GM11168 (cell line): ENCODE measurements around the gene TMEM150A.
"Not testable (repeated sequence)": the region's sequence is repeated elsewhere in the genome, so short reads cannot be mapped to it uniquely, and the experiment has no call there.

Source experiments
- in situ Hi-C: fragments of 300-500 bp; cut with MboI; formaldehyde crosslinking; loops from one replicate; pipeline ENCODE4 v1.12.0; 2022; ENCODE audit warnings: low sequenced_read_pairs; ENCODE audit not compliant: unreplicated experiment

TMEM150A gene

DNA sequence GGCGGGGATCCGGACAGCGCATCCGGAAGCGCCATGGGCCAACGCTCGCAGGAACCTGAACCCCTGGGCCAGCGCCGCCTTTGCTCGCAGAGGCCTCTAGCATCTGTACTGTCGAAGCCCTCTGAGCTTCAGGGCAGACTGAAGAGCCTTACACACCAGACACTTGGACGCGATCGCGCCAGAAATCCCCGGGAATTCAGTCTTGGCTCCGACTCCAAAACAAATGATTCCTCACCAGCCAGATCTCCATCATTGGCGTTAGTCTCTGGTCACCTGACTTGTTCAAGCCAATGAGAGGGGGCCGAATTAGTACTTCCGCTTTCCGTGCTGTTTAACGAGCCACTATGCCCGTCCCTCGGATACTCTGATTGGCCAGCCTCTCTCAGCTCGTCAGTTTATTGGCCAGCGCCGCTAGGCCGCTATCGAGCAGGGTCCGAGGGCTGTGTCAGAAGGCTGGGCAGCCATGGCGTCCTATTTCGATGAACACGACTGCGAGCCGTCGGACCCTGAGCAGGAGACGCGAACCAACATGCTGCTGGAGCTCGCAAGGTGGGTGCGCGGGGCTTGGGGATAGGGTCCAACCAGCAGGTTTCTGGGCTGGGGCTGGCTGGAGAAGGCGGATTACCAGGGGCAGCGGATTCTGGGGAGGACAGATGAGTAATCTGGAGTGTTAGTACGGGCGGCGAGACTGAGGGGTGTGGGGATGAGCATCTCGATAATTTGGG is 7.0 kb downstream of the TMEM150A start, which contains the start of gene RNF181:
Gene RNF181 (plus strand): TSS at position 445 of the 725 bp plus-strand sequence. CDS start 19 bp downstream, at position 464.
- in situ Hi-C loops = no loop called here

DNA sequence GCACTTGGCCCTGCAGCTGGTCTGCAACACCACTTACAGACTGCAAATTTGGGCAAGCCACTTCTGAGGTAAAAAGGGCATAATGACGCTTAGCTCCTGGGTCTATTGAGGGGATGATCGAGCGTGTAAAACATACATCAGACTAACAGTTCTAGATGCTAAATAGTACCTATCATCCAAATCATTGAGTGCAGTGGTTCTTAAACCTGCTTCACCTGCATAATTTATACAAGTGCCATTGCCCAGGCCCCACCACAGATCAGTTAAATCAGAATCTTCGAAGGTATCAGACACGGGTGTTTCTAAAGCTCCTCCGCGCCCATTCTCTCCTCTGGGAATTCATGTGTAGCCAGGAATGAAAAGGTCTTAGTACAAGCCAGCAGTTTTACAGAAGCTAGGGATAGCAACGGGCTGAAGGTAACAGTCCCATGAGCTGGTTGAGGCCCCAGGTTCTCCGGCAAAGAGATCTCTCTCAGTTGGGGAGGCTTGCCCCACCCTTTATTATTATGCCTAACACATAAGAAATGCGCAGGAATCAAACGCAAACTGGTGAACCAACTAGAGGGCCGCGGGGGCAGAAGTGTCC is 7.7 kb downstream of the TMEM150A start:
- in situ Hi-C loops = no loop called here

DNA sequence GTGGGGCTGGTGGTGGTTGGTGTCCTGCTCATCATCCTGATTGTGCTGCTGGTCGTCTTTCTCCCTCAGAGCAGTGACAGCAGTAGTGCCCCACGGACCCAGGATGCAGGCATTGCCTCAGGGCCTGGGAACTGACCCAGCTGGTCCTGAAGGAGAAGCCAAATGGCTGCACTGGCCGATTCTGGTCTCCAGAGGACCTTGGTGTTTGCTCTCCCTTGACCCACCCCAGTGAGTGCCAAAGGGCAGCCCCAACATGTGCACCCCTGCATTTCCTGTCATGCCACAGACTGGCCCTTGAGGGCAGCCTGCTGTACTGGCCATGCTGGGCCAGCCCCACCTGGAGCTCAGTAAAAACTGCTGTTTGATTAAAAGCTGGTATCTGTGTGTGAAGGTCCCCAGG is 9.5 kb downstream of the TMEM150A start:
- in situ Hi-C loops = no loop called here

DNA sequence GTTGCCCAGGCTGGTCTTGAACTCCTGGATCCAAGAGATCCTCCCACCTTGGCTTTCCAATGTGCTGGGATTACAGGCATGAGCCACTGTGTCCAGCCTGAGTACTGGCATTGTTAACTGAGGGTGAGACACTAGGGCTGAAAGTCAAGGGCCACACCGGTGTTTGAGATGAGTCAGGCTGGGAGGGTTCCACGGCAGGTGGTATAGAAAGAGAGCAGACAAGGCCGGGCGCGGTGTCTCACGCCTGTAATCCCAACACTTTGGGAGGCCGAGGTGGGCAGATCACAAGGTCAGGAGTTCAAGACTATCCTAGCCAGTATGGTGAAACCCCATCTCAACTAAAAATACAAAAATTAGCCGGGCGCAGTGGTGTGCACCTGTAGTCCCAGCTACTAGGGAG is 10.2 kb downstream of the TMEM150A start:
- in situ Hi-C loops = not testable (repeated sequence)

DNA sequence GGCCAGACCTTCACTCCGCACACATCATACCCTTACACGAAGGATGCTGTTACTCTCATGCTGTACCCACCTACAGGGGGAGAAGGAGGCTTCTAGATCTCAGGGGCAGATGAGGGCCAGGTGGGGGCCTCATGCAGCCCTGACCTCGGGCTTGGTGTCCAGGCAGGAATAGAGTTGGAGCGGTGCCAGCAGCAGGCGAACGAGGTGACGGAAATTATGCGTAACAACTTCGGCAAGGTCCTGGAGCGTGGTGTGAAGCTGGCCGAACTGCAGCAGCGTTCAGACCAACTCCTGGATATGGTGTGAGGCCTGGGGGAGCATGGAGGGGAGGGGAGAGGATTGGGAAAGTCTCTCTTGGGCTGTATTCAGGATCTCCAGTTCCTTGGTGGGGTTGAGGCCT is 10.9 kb downstream of the TMEM150A start:
- in situ Hi-C loops = no loop called here

DNA sequence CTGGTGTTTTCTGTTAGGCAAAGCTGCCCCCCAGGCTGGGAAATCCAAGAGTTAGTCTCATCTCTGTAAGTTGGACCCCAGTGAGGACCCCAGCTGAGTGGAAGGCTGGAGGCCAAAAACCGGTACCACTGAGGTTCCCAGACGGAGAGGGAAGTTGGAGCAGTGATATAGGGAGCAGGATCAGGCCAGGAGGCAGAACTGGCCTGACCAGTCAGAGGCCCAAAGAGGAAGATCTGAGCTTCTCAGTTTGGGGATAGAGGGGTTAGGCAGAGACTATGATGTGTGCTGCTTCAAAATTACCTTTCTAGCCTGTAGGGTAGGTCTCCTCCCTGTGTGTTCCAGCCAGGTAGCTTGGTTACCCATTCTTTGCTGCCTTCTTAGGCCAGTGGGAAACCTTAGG is 11.5 kb downstream of the TMEM150A start:
- in situ Hi-C loops = no loop called here

DNA sequence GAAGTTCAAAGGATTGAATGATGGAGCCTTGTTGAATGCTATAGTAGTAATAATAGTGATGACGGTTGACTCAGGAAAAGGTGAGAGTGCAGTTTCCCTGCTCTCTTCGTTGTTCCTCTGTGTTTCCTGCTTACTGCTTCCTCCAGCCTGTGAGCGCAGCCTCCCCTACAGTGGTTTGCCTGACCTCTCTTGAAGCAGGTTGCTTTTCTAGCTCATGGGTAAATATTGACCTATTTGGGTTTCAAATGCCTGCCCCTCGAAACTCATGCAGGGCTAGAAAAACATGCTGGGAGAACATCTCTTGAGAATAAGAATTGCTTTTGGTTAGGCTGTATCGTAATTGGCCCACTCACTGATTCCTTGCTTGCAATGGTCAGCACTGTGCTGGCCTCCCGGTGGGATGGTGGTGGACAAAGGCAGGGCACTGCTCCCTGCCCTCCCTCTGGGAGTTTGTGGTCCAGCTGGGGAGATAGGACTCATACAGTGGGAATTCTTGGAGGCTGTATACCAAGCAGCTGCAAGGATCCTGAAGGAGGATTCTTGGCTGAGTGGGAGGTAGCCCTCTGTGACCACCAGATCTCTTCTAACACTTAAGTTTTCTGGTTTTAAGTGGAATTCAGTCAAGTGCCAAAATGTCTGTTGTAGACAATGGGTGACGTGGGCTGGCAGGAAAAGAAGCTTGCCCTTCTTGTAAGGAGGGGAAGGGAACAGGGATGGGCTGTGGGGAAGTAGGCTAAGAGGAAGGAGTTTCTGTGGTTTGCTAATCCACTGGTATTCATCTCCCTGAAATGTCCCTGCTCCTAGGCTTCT is 12.3 kb downstream of the TMEM150A start:
- in situ Hi-C loops = no loop called here

DNA sequence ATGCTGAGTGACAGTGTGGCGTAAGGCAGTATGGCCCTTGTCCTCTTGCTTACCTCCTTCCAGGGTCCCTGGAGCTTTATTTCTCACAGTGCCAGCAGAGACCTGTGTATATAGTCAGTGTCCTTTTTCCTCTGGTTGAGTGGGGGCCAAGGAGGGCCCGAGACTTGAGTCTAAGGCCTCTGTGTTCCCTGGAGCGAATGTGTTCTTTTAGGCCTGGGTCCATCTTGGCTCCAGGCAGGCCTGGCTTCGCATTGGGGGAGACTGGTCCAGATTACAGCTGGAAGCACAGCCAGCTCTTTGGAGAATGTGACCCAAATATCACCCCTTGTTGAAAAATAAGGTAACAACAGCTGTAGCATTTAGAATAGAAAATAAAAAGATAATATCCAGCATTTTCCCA is 13.3 kb downstream of the TMEM150A start:
- in situ Hi-C loops = no loop called here

DNA sequence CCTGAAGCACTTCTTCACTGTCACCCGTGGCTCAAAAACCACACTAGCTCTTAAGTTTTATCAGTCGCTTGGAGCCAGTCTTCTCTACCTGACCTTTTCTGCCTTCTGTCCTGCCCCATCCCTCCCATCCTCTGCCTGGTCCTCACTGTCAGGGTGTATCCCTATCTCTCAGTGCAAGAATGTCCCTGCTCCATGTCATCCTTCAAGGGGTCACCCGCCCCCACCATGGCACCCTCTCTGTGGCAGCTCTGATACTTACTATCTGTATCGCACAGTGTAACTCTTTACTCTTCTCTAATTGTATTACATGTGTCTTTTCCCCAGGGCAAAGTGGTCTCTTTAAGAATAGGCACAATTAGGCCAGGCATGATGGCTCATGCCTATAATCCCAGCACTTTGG is 13.9 kb downstream of the TMEM150A start:
- in situ Hi-C loops = no loop called here

DNA sequence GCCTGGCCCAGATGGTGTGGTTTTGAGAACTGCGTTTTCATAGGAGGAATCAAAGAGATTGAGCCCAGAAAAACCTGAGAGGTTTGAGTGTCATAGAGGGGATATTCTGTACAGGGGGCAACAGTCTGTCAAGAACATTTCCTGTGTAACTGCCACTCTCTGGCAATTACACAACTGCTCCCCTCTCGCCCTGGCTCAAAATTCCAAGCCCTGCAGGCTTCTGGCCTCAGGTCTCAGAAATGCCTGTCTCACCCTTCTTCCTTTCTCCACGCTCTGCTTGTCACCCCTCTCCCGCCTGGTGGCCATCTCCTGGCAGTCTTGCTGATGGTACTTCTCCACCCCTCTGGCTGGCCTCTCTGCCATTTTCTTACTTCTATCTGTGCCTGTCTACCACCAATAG is 14.3 kb downstream of the TMEM150A start:
- in situ Hi-C loops = no loop called here

DNA sequence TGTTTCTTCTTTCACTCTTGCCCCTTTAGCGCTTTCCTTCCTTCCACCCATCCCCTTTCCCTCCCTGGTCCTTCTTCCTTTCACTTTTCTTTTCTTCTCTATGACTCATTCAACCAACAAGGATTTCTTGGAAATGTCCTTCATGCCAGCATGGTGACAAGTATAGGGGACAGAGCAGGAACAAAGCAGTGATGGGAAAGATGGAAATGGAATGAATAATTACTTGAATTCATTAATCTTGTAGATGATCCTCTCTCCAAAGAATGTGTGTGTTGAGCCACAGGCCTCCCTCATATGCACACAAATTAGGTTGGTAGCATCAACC is 16.8 kb downstream of the TMEM150A start:
- in situ Hi-C loops = no loop called here

DNA sequence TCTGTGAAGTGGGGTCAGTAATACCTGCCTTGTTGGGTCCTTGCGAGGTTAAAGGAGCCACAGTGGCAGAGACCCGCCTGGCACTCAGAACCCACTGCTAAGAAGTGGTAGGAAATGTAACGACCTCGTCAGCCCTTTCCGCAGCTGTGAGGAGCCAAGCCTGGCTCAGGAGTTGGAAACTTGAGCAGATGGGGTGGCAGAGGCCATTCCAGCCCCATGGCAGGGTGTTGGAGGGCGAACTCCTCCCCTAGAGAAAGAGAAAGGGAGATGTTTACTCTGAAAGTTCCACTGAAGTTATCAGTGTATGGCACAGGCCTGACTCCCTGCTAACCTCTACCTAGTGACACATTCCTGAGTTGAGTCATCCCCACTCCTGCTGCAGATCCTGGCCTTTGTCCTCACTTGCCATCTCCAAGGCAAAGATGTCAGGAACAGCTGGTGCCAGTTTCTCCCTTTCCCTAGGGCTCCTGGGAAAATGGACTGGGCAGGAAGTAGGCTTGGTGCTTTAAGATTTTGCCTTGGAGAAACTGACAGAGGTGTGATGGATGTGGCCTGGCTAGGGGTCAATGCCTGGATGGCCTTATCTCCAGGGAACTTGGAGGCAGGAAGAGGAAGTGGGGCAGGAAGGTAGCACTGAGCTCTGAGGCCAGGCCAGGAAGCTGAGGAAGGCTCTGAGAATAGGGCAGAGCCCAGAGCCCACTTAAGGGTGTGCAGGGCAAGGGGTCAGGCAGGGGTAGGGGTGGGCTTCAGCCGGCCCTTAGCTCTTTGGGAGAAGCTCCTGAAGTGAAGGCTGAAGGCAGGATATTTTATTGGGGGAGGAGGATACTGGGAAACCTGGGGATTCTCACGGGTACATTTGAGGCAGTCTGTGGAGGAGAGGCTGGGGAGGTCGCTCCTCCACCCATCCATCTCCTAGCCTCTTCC is 17.4 kb downstream of the TMEM150A start:
- in situ Hi-C loops = no loop called here

DNA sequence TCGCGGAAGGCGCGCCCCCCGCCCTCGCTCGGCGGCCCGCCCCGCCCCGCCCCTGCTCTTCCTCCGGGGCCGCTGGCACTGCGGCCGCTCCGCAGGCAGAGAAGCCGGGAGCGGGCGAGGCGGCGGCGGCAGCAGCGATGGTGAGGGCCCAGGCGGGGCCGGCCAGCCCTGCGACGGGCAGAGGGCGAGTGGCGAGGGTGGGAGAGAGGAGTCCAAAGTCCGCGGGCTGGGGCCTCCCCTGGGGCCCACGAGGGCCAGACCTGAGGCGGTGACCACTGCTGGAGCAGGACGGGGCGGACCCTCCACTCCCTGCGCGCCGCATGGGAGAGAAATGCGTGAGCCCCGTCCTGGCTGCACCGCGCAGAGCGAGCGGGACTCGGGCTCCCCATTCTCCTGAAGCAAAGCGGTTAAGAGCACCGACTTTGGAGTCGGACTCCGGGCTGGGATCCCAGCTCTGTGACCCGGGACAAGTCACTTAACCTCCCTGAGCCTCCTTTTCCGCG is 18.1 kb downstream of the TMEM150A start, which contains the start of gene VAMP5:
Gene VAMP5 (plus strand): TSS at position 78 of the 503 bp plus-strand sequence. CDS start 60 bp downstream, at position 138.
- in situ Hi-C loops = no loop called here

DNA sequence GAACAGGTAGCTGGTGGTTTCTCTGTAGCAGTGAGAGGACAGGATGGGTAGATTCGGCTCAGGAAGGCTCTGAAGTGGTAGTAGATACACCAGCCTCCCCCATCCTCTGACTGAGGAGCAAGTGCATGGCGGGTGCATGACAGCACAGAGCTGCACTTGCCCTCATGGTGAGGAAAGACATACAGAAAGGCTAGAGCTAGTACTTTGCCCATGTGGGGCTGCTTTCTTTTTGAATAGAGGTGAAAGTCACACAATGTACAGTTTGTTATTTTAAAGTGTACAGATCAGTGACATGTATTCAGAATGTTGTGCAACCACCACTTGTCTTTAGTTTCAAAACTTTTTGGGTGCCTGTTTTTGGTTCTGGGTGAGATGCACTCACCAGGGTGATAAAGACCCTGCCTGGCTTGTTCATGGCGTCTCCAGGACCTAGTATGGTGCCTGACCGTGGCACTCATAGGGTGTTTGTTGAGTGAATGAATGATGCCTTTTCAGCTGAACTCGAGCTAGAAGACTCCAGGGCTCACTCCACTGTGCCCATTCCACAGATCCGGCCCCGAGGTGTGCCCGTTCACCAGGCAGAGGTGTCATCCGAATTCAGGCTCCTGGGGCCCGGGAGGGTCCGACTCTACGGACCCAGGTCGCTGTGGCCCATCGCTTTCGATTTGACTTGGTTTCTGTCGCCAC is 18.7 kb downstream of the TMEM150A start:
- in situ Hi-C loops = no loop called here

DNA sequence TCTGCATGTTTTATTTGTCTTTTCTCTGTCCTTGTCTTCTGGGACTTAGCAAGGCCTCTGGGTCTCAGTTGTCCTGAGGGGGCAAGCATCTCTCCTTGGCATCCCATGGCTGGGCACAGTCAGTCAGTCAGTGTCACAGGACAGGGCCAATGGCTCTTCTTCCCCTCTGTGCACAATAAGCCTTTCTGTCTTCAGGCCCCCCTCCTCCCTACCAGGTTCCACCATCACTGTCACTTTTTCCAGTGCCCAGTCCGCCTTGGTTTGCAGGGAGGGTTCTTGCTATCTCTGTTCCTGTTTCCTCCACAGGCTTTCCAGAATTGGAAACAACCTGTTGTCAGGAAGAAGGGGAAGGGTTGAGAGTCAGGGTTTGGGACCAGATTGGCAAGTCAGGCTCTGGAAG is 20.0 kb downstream of the TMEM150A start:
- in situ Hi-C loops = no loop called here

DNA sequence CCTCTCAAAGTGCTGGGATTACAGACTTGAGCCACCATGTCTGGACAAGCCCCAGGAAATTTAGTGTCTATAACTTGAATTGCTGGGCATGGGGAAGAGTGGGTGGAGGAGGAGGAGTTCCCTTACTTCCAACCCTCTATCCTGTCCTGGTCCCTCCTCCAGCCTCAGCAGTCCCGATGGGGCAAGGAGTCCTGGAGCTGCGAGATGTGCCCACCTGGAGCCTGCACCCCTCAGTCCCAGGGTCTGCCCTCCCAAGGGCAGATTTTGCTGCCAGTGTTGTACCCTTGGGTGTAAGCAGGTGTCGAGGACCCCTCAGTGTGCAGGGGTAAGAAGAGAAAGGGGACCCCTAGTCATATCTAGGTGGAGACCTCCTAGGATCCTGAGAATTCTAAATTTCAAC is 22.3 kb downstream of the TMEM150A start:
- in situ Hi-C loops = no loop called here

DNA sequence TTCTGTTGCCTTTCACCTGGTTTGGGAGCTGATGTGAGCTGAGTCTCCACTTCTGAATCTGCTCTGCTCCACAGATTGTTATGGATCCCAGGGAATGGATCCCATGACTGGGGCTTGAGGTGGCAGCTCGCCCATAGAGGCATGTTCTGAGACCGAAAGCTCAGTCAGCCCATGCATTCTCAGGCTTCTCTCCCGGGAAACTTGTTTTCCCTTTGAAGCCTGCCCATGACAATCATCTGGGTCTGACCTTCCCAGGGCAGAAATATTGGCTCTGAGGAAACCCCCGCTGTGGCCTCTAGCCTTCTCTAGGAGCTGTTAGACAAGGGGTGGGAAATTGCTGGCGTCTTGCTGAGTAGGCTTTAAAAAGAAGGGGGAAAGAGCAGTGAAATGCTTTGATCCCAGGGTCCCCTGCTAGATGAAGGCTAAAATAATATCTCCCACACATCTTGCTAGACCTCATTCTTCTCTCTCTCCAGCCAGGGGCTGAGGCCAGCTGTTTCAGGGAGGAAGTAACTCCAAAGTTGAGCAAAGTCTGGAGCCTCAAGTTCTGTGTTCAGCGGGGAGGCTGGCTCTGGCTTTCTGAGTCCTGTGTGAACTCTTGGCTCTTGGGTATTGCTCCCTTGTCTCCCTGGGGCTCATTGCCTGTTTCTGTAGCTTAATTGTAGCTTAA is 23.1 kb downstream of the TMEM150A start:
- in situ Hi-C loops = no loop called here

DNA sequence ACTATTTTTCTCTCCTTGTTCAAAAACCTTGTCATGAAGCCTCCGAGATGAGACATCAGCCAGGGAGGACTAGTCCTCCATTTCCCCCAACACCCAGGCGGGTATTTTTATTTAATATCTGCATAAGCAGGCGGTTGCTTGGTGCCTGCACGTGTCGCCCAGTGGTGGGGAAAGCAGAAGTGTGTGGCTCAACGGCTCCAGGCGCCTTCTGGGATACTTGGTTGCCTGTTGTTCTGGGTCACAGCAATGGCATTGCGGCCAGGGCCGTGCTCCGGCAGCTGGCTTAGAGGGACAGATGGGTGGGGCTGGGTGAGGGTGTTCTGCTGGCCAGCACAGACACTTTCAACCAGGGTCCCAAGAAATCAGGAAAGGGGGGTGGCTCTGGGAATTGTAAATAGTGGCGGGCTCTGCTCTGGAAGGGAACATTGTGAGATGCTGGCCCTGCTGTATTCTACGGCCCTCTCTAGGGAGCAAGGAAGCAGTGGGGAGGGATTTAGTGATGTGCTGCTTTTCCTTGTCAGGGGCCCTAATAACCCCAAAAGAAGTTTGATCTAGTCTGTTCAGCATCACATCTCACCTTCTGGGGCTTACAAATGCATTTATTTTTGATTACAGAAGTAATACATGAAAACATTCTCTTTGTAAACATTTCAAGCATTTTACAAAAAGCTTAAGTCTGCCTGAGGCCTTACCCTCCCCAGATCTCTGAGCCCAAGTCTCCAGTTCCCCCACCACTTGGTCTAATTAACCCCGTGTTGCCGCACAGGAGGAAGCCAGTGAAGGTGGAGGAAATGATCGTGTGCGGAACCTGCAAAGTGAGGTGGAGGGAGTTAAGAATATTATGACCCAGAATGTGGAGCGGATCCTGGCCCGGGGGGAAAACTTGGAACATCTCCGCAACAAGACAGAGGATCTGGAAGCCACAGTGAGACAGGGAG is 24.0 kb downstream of the TMEM150A start:
- in situ Hi-C loops = no loop called here
